Endothelial cell of umbilical vein (primary cell): ENCODE measurements around the gene DEPDC5. TPM values are rescaled to one million over a fixed set of nuclear protein-coding genes. Genes with fewer than 3 reads are reported as not detected.

ENCODE experiments used
- BruUV-seq: library from RNA; stranded (reverse); fragments of 400-500 nt; replicated peaks from 2 replicates; lab custom pipeline; 2021; lab: Mats Ljungman, UMichigan
- CTCF ChIA-PET: fragments of 300-600, 350-600 bp; sonication (Branson Sonifier 250); formaldehyde crosslinking; loops from one replicate; lab custom pipeline; 2021; ENCODE audit warnings: antibody characterized with exemption, inconsistent platforms; lab: Charles Lee
- POLR2A ChIA-PET: fragments of 300-600, 350-600 bp; sonication (Branson Sonifier 250); formaldehyde crosslinking; loops from one replicate; lab custom pipeline; 2021; ENCODE audit warnings: antibody characterized with exemption, inconsistent platforms; lab: Charles Lee
- DNase-seq: peaks from one replicate; pipeline ENCODE4 v3.0.0-alpha.2; 2011; ENCODE audit warnings: low read depth, low spot score
- FAIRE-seq: peaks from 2 replicates; lab custom pipeline; 2011; peaks lifted over from hg19 to GRCh38; lab: Jason Lieb, UNC
- H2AFZ ChIP-seq: 2 replicates; pipeline ENCODE4 v1.6.0; 2012; ENCODE audit warnings: low read depth, low read length, control low read depth, inconsistent platforms
- H3K27ac ChIP-seq: 2 replicates; pipeline ENCODE4 v1.5.1; 2011; ENCODE audit warnings: low read depth, mild to moderate bottlenecking, control low read depth, low read length, moderate library complexity; ENCODE audit not compliant: insufficient read depth
- H3K27me3 ChIP-seq, 2 experiments: 2 replicates each; pipeline versions ENCODE4 v1.6.0 to v1.6.1; 2011; ENCODE audit warnings: low read length in 2 of 2, mixed read lengths in 1 of 2; ENCODE audit not compliant: control insufficient read depth in 2 of 2, insufficient read depth in 2 of 2
- H3K36me3 ChIP-seq, 2 experiments: 2 replicates in 1 of 2; 3 replicates in 1 of 2; pipeline ENCODE4 v1.5.1; 2011; ENCODE audit warnings: low read length in 2 of 2, mild to moderate bottlenecking in 1 of 2, moderate library complexity in 1 of 2; ENCODE audit not compliant: control insufficient read depth in 2 of 2, insufficient read depth in 2 of 2; ENCODE audit errors: extremely low read depth in 1 of 2
- H3K4me1 ChIP-seq: 3 replicates; pipeline ENCODE4 v1.5.1; 2011; ENCODE audit warnings: mild to moderate bottlenecking, low read length; ENCODE audit not compliant: control insufficient read depth, insufficient read depth; ENCODE audit errors: extremely low read depth
- H3K4me2 ChIP-seq: 2 replicates; pipeline ENCODE4 v1.6.1; 2011; ENCODE audit warnings: low read length, control low read depth, mixed read lengths; ENCODE audit not compliant: insufficient read depth
- H3K4me3 ChIP-seq, 3 experiments: fragments of 200-600 bp in 1 of 3; sonication (generic), shearing (Covaris generic) in 1 of 3; replicated peaks in 1 of 3; 2 replicates each; pipeline ENCODE4 v1.5.1; 2011 to 2016; ENCODE audit warnings: control low read depth in 3 of 3, low read length in 3 of 3, mild to moderate bottlenecking in 2 of 3, inconsistent platforms in 1 of 3, low read depth in 1 of 3, moderate library complexity in 1 of 3; ENCODE audit not compliant: insufficient read depth in 1 of 3
- H3K79me2 ChIP-seq: 2 replicates; pipeline ENCODE4 v1.6.0; 2012; ENCODE audit warnings: low read length, inconsistent platforms; ENCODE audit not compliant: control insufficient read depth, insufficient read depth
- H3K9ac ChIP-seq: replicated peaks from 2 replicates; pipeline ENCODE3; 2011; ENCODE audit warnings: low read length, control low read depth; ENCODE audit not compliant: insufficient read depth; ENCODE audit errors: extremely low read depth
- H3K9me1 ChIP-seq: replicated peaks from 3 replicates; pipeline ENCODE4 v1.6.0; 2011; ENCODE audit warnings: mild to moderate bottlenecking, low read length; ENCODE audit not compliant: control insufficient read depth, insufficient read depth; ENCODE audit errors: extremely low read depth
- H3K9me3 ChIP-seq: replicated peaks from 2 replicates; pipeline ENCODE4 v1.5.1; 2012; ENCODE audit warnings: low read length, inconsistent platforms; ENCODE audit not compliant: control insufficient read depth, insufficient read depth
- H4K20me1 ChIP-seq: replicated peaks from 2 replicates; pipeline ENCODE3; 2011; ENCODE audit warnings: mild to moderate bottlenecking, low read length; ENCODE audit not compliant: control insufficient read depth, insufficient read depth; ENCODE audit errors: extremely low read depth
- CTCF ChIP-seq, 2 donors: IDR thresholded peaks; 1 replicate in 1 of 2; 2 replicates in 1 of 2; pipeline ENCODE4 v1.5.1; 2011; ENCODE audit warnings: low read length in 2 of 2, mild to moderate bottlenecking in 2 of 2, moderate library complexity in 2 of 2, control low read depth in 1 of 2, inconsistent platforms in 1 of 2, low read depth in 1 of 2; ENCODE audit not compliant: insufficient read depth in 1 of 2; ENCODE audit errors: extremely low read depth in 1 of 2
- EZH2 ChIP-seq: IDR thresholded peaks from 2 replicates; pipeline ENCODE4 v1.6.1; 2012; ENCODE audit warnings: borderline replicate concordance, low read depth, mild to moderate bottlenecking, moderate library complexity, low read length, inconsistent platforms; ENCODE audit not compliant: severe bottlenecking
- FOS ChIP-seq: IDR thresholded peaks from 2 replicates; pipeline ENCODE4 v1.6.1; 2011; ENCODE audit warnings: mild to moderate bottlenecking, low read length, moderate library complexity, borderline replicate concordance; ENCODE audit not compliant: insufficient read depth
- GATA2 ChIP-seq: IDR thresholded peaks from 2 replicates; pipeline ENCODE4 v1.7.0; 2011; ENCODE audit warnings: low read depth, mild to moderate bottlenecking, moderate library complexity, mixed read lengths, low read length; ENCODE audit not compliant: insufficient read length, insufficient read depth
- JUN ChIP-seq: IDR thresholded peaks from 2 replicates; pipeline ENCODE4 v1.6.1; 2011; ENCODE audit warnings: borderline replicate concordance, low read depth; ENCODE audit not compliant: insufficient read length, insufficient read depth
- MYC ChIP-seq: IDR thresholded peaks from one replicate; pipeline ENCODE4 v1.6.1; 2011; ENCODE audit warnings: mild to moderate bottlenecking, low read depth, low read length
- POLR2A ChIP-seq: IDR thresholded peaks from 2 replicates; pipeline ENCODE4 v1.6.1; 2012; ENCODE audit warnings: low read depth, mild to moderate bottlenecking, control low read depth, low read length
- POLR2AphosphoS5 ChIP-seq: IDR thresholded peaks from 2 replicates; pipeline ENCODE4 v1.6.1; 2012; ENCODE audit warnings: low read depth, mild to moderate bottlenecking, control low read depth, low read length, moderate library complexity; ENCODE audit not compliant: insufficient read depth
- dilution Hi-C: fragments of 300-500 bp; cut with MboI; formaldehyde crosslinking; loops from one replicate; pipeline ENCODE4 v1.15.0; 2019; ENCODE audit warnings: low sequenced_read_pairs; ENCODE audit not compliant: extremely low pct_ligation_motif_present
- intact Hi-C: fragments of 100-400 bp; cut with micrococcal nuclease; formaldehyde crosslinking; loops from one replicate; pipeline ENCODE4 v1.10.0; 2022
- polyA plus RNA-seq, 4 experiments: library from polyadenylated mRNA; depleted of rRNA in 3 of 4; stranded (reverse) in 3 of 4; unstranded in 1 of 4; fragments of >200 nt; gene quantifications; 2 replicates each; pipeline versions ENCODE4 v1.2.1 to v1.2.3, GENCODE V29; 2011 to 2012; ENCODE audit warnings: missing spikeins in 1 of 4
- total RNA-seq: library from RNA; stranded (reverse); gene quantifications from 2 replicates; pipeline ENCODE4 v1.2.3, GENCODE V29; 2021

The DEPDC5 gene
- total and polyA plus RNA-seq, 2 donors (not counting 3 experiments of a cell fraction or from before 2014, with no cell fraction given): 13.1 to 36.6 TPM

GRCh38 chr22:31947296-31947695 is 193.5 kb downstream of the DEPDC5 start:
- DNase-seq (peak; percentile 66), FAIRE-seq (peak; percentile 78)
- BruUV-seq: no TSS peak
- Histone ChIP-seq H3K4me1 (peaks cover 34% of the 10 kb centered on the region), H3K4me3 (no peak overlapping the region), H3K36me3 (peaks cover 3 to 4% of the 10 kb centered on the region in 2 experiments), H3K27ac (no peak overlapping the region), H3K9me3 (no peaks in the 10 kb centered on the region), H3K9me1 (no peaks in the 10 kb centered on the region), H4K20me1 (no peaks in the 10 kb centered on the region), H3K79me2 (peaks cover 76% of the 10 kb centered on the region), H3K27me3 (no peaks in the 10 kb centered on the region), H2AFZ (no peak overlapping the region), H3K4me2 (peak overlapping the region; percentile 96), H3K9ac (no peak overlapping the region)
- CTCF ChIA-PET: interaction anchor here (0.9 to 4.5 kb wide), 12 partner anchors 9 to 391 kb away, joined by 3 to 26 read pairs (median 4); no protein-coding TSS in a partner anchor
- intact Hi-C loops: loop anchor here (1.0 to 5.0 kb wide), 3 partner anchors 46 to 282 kb away; no protein-coding TSS in a partner anchor
- POLR2A ChIA-PET: no interaction called here
- dilution Hi-C loops: no loop called here
- TF ChIP-seq CTCF (IDR thresholded peaks at IDR 0.05; ENCODE audit: extremely low read depth in 1 of 2, insufficient read depth in 1 of 2, low read depth in 1 of 2, low read length in 2 of 2) (peak; percentile 34 to 39), POLR2AphosphoS5 (no peak)

- dilution Hi-C loops (no loop called here), intact Hi-C loops (loop anchor here (5.0 kb wide), 1 partner anchor 121 kb away; no protein-coding TSS in a partner anchor)
- TF ChIP-seq POLR2AphosphoS5 (no peak), FOS (no peak), EZH2 (no peak), POLR2A (no peak), CTCF (IDR thresholded peaks at IDR 0.05; ENCODE audit: extremely low read depth in 1 of 2, insufficient read depth in 1 of 2, low read depth in 1 of 2, low read length in 2 of 2) (no peak), JUN (no peak), MYC (no peak), GATA2 (no peak)
- Histone ChIP-seq H4K20me1 (no peaks in the 10 kb centered on the region), H3K79me2 (peaks cover 82% of the 10 kb centered on the region), H3K4me1 (peaks cover 41% of the 10 kb centered on the region), H3K9me1 (no peaks in the 10 kb centered on the region), H3K36me3 (peaks cover 3 to 4% of the 10 kb centered on the region in 2 experiments), H3K4me3 (no peak overlapping the region), H2AFZ (no peak overlapping the region), H3K27me3 (no peaks in the 10 kb centered on the region), H3K4me2 (no peak overlapping the region), H3K9ac (no peak overlapping the region), H3K27ac (no peak overlapping the region), H3K9me3 (no peaks in the 10 kb centered on the region)
- DNase-seq (no peak), FAIRE-seq (no peak)
- ChIA-PET POLR2A (no interaction called here), CTCF (interaction anchor here (0.9 to 4.5 kb wide), 5 partner anchors 23 to 391 kb away, joined by 3 to 26 read pairs (median 6); no protein-coding TSS in a partner anchor)
- no TSS peak for BruUV-seq
These were observed 194.2 kb downstream of the DEPDC5 start for GRCh38 chr22:31948002-31948401.
